ENCODE measurements around the gene ITPR1.

ITPR1 gene

GRCh38 chr3:4531478-4532025 lies 38.4 kb downstream of the ITPR1 start:
- H3K36me3 ChIP-seq (ENCODE audit: control insufficient read depth, insufficient read depth, low read length) = no peaks in the 10 kb centered on the region
- no peak overlapping the region for H3K9ac ChIP-seq (ENCODE audit: low read depth, low read length)
- no peak overlapping the region for H3K4me3 ChIP-seq (ENCODE audit: low read depth, low read length)
- H3K9me3 ChIP-seq (ENCODE audit: control insufficient read depth, insufficient read depth, low read length) = no peaks in the 10 kb centered on the region
- peaks cover 4% of the 10 kb centered on the region for H3K4me1 ChIP-seq (ENCODE audit: control insufficient read depth, insufficient read depth, low read length)
- H3K27me3 ChIP-seq (ENCODE audit: control insufficient read depth, insufficient read depth, low read length) = no peaks in the 10 kb centered on the region

- no peaks in the 10 kb centered on the region for H3K36me3 ChIP-seq (ENCODE audit: control insufficient read depth, insufficient read depth, low read length)
- H3K4me1 ChIP-seq (ENCODE audit: control insufficient read depth, insufficient read depth, low read length) = peaks cover 4% of the 10 kb centered on the region
- H3K27me3 ChIP-seq (ENCODE audit: control insufficient read depth, insufficient read depth, low read length) = no peaks in the 10 kb centered on the region
- no peak overlapping the region for H3K9ac ChIP-seq (ENCODE audit: low read depth, low read length)
- no peak overlapping the region for H3K4me3 ChIP-seq (ENCODE audit: low read depth, low read length)
- H3K9me3 ChIP-seq (ENCODE audit: control insufficient read depth, insufficient read depth, low read length) = no peaks in the 10 kb centered on the region
Measured at GRCh38 chr3:4532535-4533112, 39.5 kb downstream of the ITPR1 start.

- Histone ChIP-seq H3K27me3 (ENCODE audit: control insufficient read depth, insufficient read depth, low read length) (no peaks in the 10 kb centered on the region), H3K36me3 (ENCODE audit: control insufficient read depth, insufficient read depth, low read length) (no peaks in the 10 kb centered on the region), H3K4me3 (ENCODE audit: low read depth, low read length) (no peak overlapping the region), H3K4me1 (ENCODE audit: control insufficient read depth, insufficient read depth, low read length) (peaks cover 4% of the 10 kb centered on the region), H3K9ac (ENCODE audit: low read depth, low read length) (no peak overlapping the region), H3K9me3 (ENCODE audit: control insufficient read depth, insufficient read depth, low read length) (no peaks in the 10 kb centered on the region)
Measured at GRCh38 chr3:4533489-4534443, 40.6 kb downstream of the ITPR1 start.

- peaks cover 4% of the 10 kb centered on the region for H3K4me1 ChIP-seq (ENCODE audit: control insufficient read depth, insufficient read depth, low read length)
- H3K4me3 ChIP-seq (ENCODE audit: low read depth, low read length) = no peak overlapping the region
- H3K36me3 ChIP-seq (ENCODE audit: control insufficient read depth, insufficient read depth, low read length) = no peaks in the 10 kb centered on the region
- no peaks in the 10 kb centered on the region for H3K27me3 ChIP-seq (ENCODE audit: control insufficient read depth, insufficient read depth, low read length)
- H3K9me3 ChIP-seq (ENCODE audit: control insufficient read depth, insufficient read depth, low read length) = no peaks in the 10 kb centered on the region
- H3K9ac ChIP-seq (ENCODE audit: low read depth, low read length) = no peak overlapping the region
Measured at GRCh38 chr3:4534906-4535305, 41.8 kb downstream of the ITPR1 start.

GRCh38 chr3:4536260-4536659 lies 43.1 kb downstream of the ITPR1 start:
- H3K4me3 ChIP-seq (ENCODE audit: low read depth, low read length) = no peak overlapping the region
- H3K4me1 ChIP-seq (ENCODE audit: control insufficient read depth, insufficient read depth, low read length) = peaks cover 4% of the 10 kb centered on the region
- H3K9ac ChIP-seq (ENCODE audit: low read depth, low read length) = no peak overlapping the region
- H3K9me3 ChIP-seq (ENCODE audit: control insufficient read depth, insufficient read depth, low read length) = no peaks in the 10 kb centered on the region
- H3K36me3 ChIP-seq (ENCODE audit: control insufficient read depth, insufficient read depth, low read length) = no peaks in the 10 kb centered on the region
- no peaks in the 10 kb centered on the region for H3K27me3 ChIP-seq (ENCODE audit: control insufficient read depth, insufficient read depth, low read length)

- no peaks in the 10 kb centered on the region for H3K36me3 ChIP-seq (ENCODE audit: control insufficient read depth, insufficient read depth, low read length)
- no peak overlapping the region for H3K9ac ChIP-seq (ENCODE audit: low read depth, low read length)
- no peaks in the 10 kb centered on the region for H3K27me3 ChIP-seq (ENCODE audit: control insufficient read depth, insufficient read depth, low read length)
- H3K4me1 ChIP-seq (ENCODE audit: control insufficient read depth, insufficient read depth, low read length) = no peaks in the 10 kb centered on the region
- H3K4me3 ChIP-seq (ENCODE audit: low read depth, low read length) = no peak overlapping the region
- H3K9me3 ChIP-seq (ENCODE audit: control insufficient read depth, insufficient read depth, low read length) = no peaks in the 10 kb centered on the region
Measured at GRCh38 chr3:4540267-4540666, 47.1 kb downstream of the ITPR1 start.

- no peaks in the 10 kb centered on the region for H3K9me3 ChIP-seq (ENCODE audit: control insufficient read depth, insufficient read depth, low read length)
- H3K27me3 ChIP-seq (ENCODE audit: control insufficient read depth, insufficient read depth, low read length) = no peaks in the 10 kb centered on the region
- no peak overlapping the region for H3K4me3 ChIP-seq (ENCODE audit: low read depth, low read length)
- H3K36me3 ChIP-seq (ENCODE audit: control insufficient read depth, insufficient read depth, low read length) = no peaks in the 10 kb centered on the region
- H3K9ac ChIP-seq (ENCODE audit: low read depth, low read length) = no peak overlapping the region
- no peaks in the 10 kb centered on the region for H3K4me1 ChIP-seq (ENCODE audit: control insufficient read depth, insufficient read depth, low read length)
Measured at GRCh38 chr3:4543110-4543509, 50.0 kb downstream of the ITPR1 start.

- no peak overlapping the region for H3K4me3 ChIP-seq (ENCODE audit: low read depth, low read length)
- H3K9ac ChIP-seq (ENCODE audit: low read depth, low read length) = no peak overlapping the region
- no peaks in the 10 kb centered on the region for H3K27me3 ChIP-seq (ENCODE audit: control insufficient read depth, insufficient read depth, low read length)
- no peaks in the 10 kb centered on the region for H3K9me3 ChIP-seq (ENCODE audit: control insufficient read depth, insufficient read depth, low read length)
- H3K36me3 ChIP-seq (ENCODE audit: control insufficient read depth, insufficient read depth, low read length) = no peaks in the 10 kb centered on the region
- H3K4me1 ChIP-seq (ENCODE audit: control insufficient read depth, insufficient read depth, low read length) = no peaks in the 10 kb centered on the region
Measured at GRCh38 chr3:4546346-4547178, 53.4 kb downstream of the ITPR1 start.

- H3K9me3 ChIP-seq (ENCODE audit: control insufficient read depth, insufficient read depth, low read length) = no peaks in the 10 kb centered on the region
- no peak overlapping the region for H3K4me3 ChIP-seq (ENCODE audit: low read depth, low read length)
- H3K36me3 ChIP-seq (ENCODE audit: control insufficient read depth, insufficient read depth, low read length) = no peaks in the 10 kb centered on the region
- no peak overlapping the region for H3K9ac ChIP-seq (ENCODE audit: low read depth, low read length)
- H3K4me1 ChIP-seq (ENCODE audit: control insufficient read depth, insufficient read depth, low read length) = no peaks in the 10 kb centered on the region
- H3K27me3 ChIP-seq (ENCODE audit: control insufficient read depth, insufficient read depth, low read length) = no peaks in the 10 kb centered on the region
Measured at GRCh38 chr3:4547799-4548198, 54.7 kb downstream of the ITPR1 start.

GRCh38 chr3:4548356-4548755 lies 55.2 kb downstream of the ITPR1 start:
- H3K9me3 ChIP-seq (ENCODE audit: control insufficient read depth, insufficient read depth, low read length) = no peaks in the 10 kb centered on the region
- no peak overlapping the region for H3K4me3 ChIP-seq (ENCODE audit: low read depth, low read length)
- H3K9ac ChIP-seq (ENCODE audit: low read depth, low read length) = no peak overlapping the region
- H3K27me3 ChIP-seq (ENCODE audit: control insufficient read depth, insufficient read depth, low read length) = no peaks in the 10 kb centered on the region
- no peaks in the 10 kb centered on the region for H3K4me1 ChIP-seq (ENCODE audit: control insufficient read depth, insufficient read depth, low read length)
- no peaks in the 10 kb centered on the region for H3K36me3 ChIP-seq (ENCODE audit: control insufficient read depth, insufficient read depth, low read length)

- H3K4me1 ChIP-seq (ENCODE audit: control insufficient read depth, insufficient read depth, low read length) = no peaks in the 10 kb centered on the region
- no peak overlapping the region for H3K9ac ChIP-seq (ENCODE audit: low read depth, low read length)
- no peaks in the 10 kb centered on the region for H3K27me3 ChIP-seq (ENCODE audit: control insufficient read depth, insufficient read depth, low read length)
- H3K4me3 ChIP-seq (ENCODE audit: low read depth, low read length) = no peak overlapping the region
- no peaks in the 10 kb centered on the region for H3K36me3 ChIP-seq (ENCODE audit: control insufficient read depth, insufficient read depth, low read length)
- H3K9me3 ChIP-seq (ENCODE audit: control insufficient read depth, insufficient read depth, low read length) = no peaks in the 10 kb centered on the region
Measured at GRCh38 chr3:4548780-4549179, 55.6 kb downstream of the ITPR1 start.

All from iPS-15b (cell line).